ENCODE results near the gene PLA2G4C.

The PLA2G4C gene

DNA sequence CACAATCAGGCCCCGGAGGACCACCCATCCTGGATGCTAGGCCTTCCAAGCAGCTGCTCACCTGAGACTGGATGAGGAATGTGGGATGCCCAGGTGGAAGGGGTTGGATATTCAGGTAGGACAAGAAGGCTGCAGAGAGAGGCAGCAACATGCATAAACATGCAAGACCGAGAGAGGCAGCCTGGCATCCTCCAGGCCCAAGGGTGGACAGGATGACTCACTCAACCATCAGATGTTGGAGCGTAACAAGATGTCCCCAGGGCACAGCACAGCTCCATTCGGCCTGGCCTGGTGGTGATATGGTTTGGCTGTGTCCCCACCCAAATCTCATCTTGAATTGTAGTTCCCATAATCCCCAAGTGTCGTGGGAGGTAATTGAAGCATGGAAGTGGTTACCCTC lies 56.8 kb downstream of the PLA2G4C start:
- no peak for DNase-seq (ENCODE audit: low read depth)

DNA sequence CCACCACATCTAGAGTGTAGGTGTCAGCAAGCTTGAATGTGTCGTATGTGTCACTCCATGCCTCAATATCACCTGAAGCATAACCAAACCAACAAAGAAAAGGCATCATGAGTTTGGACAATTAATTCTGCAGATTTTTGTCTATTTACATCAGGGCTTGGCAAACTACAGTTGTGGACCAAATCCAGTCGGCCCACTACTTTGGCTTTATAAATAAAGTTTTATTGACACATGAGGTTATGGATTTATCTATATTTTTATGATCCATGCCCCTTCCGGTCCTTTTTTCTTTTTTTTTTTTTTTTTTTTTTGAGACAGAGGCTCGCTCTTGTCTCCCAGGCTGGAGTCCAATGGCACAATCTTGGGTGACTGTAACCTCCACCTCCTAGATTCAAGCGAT lies 57.5 kb downstream of the PLA2G4C start:
- DNase-seq (ENCODE audit: low read depth), result no peak

DNA sequence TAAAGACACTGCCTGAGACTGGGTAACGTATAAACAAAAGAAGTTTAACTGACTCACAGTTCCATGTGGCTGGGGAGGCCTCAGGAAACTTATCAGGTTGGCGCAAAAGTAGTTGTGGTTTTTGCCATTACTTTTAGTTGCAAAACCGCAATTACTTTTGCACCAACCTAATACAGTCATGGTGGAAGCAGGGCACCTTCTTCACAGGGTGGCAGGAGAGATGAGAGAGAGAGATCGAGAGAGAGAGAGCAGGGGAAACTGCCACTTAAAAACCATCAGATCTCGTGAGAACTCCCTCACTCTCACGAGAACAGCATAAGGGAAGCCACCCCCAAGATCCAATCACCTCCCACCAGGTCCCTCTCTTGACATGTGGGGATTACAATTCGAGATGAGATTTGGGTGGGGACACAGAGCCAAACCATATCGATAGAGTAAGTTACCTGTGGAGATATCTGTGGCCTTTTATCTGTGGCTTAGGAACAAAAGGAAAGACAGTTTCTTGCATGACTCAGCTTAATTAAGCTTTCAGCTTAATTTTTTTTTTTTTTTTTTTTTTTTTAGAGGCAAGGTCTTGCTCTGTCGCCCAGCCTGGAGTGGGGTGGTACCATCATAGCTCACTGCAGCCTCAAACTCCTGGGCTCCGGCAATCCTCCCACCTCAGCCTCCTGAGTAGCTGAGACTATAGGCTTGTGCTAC lies 59.1 kb downstream of the PLA2G4C start:
- no peak for DNase-seq (ENCODE audit: low read depth)

DNA sequence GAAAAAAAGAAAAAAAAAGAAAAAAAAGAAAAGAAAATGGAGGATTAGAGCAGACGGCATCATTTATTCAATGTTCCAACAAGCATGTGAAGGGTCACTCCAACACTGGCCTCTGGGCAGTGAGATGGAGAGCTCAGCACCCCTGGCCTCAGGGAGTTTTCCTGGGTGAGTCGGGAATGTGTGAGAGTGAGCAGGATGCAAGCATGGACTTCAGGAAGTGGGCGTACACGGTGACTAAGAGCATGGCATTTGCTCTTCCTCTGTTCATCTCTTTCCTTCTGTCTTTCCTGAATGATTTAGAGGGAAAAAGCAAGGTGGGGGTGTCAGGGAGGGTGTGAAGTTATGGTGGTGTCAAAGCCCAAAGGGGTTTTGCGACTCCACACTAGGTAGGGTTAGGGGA lies 66.1 kb downstream of the PLA2G4C start:
- no peak for DNase-seq (ENCODE audit: low read depth)

DNA sequence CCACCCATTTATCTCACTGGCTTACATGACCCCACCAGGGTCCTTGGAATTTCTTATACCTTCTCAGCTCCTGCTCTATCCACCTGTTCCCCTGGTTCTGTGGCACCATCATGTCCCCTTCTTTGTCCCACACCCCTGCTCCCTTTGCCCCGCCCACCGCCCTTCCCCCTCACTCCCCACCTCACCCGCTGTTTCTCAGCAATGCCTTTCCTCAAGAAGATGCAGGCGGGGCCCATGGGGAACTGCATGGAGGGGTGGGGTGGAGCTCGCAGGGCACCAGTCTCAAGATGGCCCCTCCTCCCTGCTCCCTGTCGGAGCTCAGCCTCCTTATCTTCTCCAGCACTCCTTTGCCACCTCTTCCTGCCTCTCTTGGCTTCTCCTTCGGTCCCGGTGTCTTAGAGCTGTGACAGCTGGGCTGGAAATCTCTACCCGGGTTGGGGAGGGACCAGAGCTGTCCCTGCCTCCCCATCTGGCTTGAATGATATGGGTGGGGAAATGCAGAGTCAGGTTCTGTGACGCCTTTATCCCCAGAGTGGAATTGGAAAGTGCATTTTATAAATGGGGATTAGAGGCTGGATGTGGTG lies 66.8 kb downstream of the PLA2G4C start, which contains the start of gene CABP5:
Gene CABP5 (minus strand): TSS at position 405 of the 584 bp plus-strand sequence. CDS start 157 bp downstream, at position 248.
- no peak for DNase-seq (ENCODE audit: low read depth)

DNA sequence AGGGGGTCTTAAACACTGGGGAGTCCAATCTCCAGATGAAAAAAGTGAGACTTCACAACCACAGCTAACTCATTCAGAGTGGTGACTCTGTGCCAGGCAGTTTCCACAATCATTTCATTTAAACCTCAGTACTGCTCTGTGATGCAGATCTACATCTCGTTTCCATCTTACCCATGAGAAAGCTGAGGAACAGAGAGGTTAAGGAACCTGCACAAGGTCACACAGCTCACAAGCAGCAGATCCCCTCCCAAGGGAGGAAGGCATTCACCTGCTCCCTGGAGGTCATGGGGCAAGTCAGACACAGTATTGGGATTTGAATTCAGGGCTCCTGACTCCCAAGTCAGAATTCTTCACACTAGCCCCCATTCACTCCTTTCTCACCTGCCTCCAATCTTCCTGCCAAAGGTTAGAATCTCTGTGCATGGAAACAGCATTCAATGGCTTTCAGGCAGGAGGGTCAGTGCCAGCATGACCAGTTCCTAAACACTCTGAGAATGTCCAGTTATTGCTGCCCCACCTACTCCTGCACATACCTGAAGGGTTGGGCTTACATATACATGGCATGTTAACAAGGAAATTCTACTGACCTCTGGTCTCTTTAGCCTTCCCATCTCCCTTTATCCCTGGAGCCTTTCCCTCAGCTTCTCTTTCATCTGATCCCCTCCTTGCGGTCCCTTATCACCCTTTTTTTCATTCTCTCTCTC lies 68.6 kb downstream of the PLA2G4C start:
- no peak for DNase-seq (ENCODE audit: low read depth)

DNA sequence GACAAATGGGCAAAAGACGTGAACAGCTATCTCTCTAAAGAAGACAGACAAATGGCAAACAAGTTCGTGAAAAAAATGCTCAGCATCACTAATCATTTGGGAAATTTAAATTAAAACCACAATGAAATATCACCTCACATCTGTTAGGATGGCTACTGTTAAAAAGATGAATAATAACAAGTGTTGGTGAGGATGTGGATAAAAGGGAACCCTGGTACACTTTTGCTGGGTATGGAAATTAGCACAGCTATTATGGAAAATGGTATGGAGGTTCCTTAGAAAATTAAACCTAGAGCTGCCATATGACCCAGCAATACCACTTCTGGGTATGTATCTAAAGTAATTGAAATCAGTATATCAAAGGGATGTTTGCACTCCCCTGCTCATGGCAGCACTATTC lies 73.9 kb downstream of the PLA2G4C start:
- DNase-seq (ENCODE audit: low read depth), result no peak

DNA sequence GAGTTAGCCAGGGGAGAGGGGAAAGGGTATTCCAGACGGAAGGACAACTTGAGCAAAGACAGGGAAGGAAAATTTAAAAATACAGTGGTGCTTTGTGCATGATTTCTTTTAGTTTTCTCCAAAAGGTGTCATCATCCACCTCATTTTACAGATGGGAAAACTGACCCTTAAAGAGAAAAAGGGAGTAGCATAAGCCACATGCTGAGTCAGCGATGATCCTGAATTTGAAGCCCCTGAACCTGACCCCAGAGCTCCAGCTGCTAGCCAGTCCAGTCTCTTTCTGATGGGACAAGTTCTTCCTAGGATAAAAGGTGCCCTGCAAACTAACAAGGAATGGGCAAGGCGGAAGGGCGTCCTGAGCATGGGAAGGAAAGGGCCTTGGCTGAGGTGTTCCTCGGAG lies 77.0 kb downstream of the PLA2G4C start:
- DNase-seq (ENCODE audit: low read depth), result no peak

DNA sequence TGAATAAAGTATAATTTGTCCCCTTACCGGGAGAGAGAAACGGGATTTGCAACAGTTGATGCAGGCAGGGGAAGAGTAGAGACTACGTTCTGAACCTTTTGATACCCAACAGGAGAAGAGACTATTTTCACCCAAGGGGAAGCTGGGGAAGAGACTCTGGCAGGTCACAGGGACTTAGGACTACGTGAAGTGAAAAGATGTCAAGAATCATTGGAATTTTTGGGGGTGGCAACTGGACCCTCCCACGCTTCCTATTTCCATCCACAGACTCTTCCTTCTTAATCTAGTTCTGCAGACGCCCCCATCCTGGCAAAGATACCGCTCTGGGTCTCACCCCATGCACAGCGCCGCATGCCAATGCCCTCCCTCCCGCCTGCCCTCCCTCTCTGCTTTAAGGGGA lies 80.5 kb downstream of the PLA2G4C start:
- no peak for DNase-seq (ENCODE audit: low read depth)

DNA sequence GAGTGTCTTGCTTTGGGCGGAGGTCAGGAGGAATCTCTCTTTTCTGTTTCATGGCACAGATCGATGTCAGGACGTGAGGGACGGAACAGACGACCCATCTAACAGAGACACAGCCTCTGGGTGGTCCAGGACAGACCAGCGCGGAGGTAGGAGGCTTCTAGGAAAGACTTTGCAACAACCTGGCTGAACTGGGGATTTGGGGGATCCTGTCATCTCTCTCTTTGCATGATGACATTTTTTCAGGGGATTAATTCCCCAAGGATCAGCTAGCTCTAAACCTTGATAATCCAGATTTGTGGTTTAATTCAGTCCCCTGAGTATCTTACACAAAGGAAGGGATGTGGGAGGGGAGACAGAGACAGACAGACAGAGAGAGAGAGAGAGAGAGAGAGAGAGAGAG lies 81.2 kb downstream of the PLA2G4C start:
- DNase-seq (ENCODE audit: low read depth), result no peak

DNA sequence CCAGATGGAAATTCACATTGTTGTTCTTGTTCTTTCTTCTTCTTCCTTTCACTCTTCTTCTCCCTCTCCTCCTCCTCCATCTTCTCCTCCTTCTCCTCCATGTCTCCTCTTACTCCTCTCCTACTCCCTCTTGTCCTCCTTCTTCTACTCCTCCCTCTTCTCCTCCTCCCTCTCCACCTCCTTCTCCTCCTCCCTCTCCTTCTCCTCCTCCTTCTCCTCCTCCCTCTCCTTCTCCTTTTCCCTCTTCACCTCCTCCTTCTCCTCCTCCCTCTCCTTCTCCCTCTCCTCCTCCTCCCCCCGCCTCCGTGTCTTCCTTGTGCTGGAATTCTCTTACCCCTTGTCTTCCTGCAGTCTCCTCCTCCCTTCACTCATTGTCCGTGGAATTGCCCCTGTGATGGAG lies 85.1 kb downstream of the PLA2G4C start:
- DNase-seq (ENCODE audit: low read depth), result no peak

DNA sequence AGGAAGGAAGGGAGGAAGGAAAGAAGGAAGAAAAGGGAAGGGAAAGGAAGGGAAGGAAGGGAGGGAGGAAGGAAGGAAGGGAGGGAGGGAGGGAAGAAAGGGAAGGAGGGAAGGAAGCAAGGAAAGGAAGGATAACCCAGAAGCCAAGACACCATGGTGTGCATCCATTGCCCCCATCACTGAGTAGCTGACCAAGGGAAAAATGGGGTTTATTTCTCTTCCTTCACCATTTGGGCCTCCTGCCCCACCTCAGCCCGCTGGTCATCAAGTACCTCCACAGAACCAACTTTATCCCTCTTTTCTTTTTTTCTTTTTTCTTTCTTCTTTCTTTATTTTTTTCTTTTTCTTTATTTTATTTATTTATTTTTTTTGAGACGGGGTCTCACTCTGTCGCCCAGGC lies 87.1 kb downstream of the PLA2G4C start:
- DNase-seq (ENCODE audit: low read depth), result no peak

DNA sequence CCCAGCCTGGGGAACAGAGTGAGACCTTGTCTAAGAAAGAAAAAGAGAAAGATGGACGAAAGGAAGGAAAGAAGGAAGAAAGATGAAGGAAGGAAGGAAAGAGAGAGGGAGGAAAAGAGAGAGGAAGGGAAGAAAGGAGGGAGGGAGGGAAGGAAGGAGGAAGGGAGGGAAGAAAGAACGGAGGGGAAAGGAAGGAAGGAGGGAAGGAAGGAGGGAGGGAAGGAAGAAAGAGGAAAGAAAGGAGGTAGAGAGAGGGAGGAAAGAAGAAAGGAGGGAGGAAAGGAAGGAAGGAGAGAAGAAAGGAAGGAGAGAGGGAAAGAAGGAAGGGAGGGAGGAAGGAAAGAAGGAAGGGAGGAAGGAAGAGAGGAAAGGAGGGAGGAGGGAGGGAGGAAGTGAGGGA lies 87.6 kb downstream of the PLA2G4C start:
- DNase-seq (ENCODE audit: low read depth), result no peak

DNA sequence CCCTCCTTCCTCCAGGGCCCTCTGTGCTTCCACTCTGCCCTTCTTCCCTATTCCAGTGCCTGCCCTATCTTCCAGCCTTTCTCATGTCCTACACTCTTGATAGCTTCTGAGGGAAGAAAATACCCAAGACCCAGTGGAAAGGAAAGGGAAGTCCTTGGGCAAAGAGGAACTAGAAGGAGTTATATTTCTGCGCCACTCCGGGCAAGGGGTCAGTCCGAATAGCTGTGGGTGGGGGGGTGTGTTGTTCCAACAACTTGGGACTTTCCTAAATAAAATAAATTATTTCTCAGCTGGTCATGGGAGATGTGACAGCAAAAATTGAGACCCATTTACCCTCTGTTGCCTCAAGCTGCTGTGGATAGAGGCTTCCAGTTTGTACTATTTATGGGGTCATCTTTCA lies 89.9 kb downstream of the PLA2G4C start:
- no peak for DNase-seq (ENCODE audit: low read depth)

DNA sequence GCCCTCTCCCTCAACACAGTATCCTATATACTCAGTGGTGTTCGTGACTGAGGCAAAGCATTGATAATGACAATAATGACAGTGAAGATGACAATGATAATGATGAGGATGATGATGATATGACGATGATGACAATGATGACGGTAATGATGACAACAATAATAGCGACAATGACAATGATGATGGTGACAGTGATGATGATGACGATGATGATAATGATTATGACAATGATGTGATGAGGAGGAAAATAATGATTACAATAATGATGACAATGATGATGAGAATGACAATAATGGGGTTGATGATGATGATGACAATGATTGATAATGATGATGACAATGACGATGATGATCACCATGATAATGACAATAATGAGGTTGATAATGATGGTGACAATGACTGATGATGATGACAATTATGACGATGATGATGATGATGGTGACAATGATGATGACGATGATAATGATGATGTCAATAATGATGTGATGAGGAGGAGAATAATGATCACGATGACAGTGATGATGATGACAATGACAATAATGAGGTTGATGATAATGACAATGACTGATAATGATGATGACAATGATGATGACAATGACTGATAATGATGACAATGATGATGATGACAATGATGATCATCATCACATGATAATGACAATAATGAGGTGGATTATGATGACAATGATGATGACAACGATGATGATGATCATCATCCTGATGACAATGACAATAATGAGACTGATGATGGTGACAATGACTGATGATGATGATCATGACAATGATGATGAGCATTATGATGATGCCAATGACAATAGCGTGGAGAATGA lies 99.5 kb downstream of the PLA2G4C start:
- DNase-seq (ENCODE audit: low read depth), result no peak

DNA sequence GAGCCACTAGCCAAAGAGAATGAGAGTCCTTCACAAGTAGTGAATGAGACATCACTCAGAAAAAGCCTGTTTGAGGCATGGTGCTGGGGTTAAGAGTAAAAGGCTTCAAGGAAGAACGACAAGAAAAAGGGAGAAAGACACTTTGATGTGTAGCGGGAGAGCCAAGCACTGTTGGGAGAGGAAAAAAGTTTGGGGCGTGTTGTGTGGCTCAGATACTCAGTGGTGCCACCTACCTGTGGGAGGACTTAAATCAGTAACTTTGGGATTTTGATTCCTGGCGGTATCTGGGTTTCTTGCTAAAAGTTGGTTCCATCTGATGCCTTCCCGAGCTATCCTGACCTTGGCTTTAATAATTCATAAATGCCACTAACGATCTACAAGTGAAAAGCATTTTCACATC lies 103.9 kb downstream of the PLA2G4C start:
- no peak for DNase-seq (ENCODE audit: low read depth)

DNA sequence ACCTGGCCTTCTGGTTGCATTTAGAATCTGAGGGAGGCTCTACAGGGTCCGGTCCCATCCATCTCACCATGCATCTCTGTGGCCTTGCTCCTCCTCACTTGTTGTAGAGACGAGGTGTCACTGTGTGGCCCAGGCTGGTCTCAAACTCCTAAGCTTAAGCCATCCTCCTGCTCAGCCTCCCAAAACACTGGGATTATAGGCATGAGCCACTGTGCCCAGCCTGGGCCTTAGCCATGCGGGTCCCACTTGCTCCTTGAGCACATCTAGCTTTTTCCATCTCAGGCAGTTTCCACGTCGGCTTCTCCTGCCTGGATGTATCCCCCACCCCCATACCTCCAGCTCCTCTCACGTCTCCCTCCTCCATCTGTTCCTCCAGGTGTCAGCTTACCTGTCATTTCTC lies 106.4 kb downstream of the PLA2G4C start:
- no peak for DNase-seq (ENCODE audit: low read depth)

DNA sequence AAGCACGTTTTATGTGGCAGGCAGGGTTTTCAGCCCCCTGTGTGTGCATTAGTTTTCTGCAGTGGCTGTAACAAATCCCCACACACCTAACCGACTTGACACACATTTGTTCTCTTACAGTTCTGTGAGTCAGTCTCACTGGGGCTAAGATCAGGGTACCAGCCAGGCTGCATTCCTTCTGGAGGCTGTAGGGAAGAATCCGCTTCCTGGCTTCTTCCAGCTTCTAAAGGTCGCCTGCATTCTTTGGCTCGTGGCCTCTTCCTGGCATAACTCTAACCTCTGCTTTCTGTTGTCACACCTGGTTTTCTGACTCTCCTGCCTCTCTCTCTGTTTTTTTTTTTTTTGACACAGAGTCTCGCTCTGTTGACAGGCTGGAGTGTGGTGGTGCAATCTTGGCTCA lies 109.8 kb downstream of the PLA2G4C start:
- no peak for DNase-seq (ENCODE audit: low read depth)

DNA sequence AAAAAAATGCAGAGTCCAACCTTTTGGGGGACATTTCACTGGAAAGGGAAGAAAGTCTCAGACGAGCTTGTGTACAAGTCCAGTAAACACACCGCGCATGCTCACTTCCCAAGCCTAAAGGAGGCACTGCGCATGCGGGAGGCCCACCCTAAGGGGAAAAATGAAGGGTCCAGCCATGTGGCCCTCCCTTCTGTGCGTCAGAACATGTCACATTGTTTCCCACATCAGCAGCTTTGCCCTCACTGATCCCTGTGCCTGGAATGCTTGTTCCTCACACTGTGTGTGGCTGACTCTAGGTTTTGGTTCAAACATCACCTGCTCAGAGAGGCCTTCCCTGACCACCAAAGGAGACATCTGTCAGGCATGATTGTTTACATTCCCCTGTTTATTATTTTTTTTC lies 111.8 kb downstream of the PLA2G4C start:
- no peak for DNase-seq (ENCODE audit: low read depth)
